B cell (primary cell): ENCODE data around the gene IL19.

Experiments used
- CTCF ChIP-seq: fragments of 200-600 bp; IDR thresholded peaks from one replicate; pipeline ENCODE4 v1.8.0; 2022; ENCODE audit warnings: antibody characterized with exemption, mild to moderate bottlenecking
- EZH2 ChIP-seq: IDR thresholded peaks from 2 replicates; pipeline ENCODE4 v1.6.1; 2012; ENCODE audit warnings: borderline replicate concordance, low read depth, mild to moderate bottlenecking, moderate library complexity, low read length; ENCODE audit not compliant: insufficient read depth, poor library complexity, severe bottlenecking

- TF ChIP-seq CTCF, result no peak
- no peak for TF ChIP-seq EZH2
These were observed 76.8 kb downstream of the IL19 start for GRCh38 chr1:206847337-206847834.
